WTC11 (cell line): Measurements from ENCODE around the gene CD84.
"Not testable (repeated sequence)": the region's sequence is repeated elsewhere in the genome, so short reads cannot be mapped to it uniquely, and the experiment has no call there.

ENCODE experiments used
- CTCF ChIP-seq: fragments of 200-600 bp; IDR thresholded peaks from 2 replicates; pipeline ENCODE4 v1.8.0; 2022; ENCODE audit warnings: antibody characterized with exemption
- E2F5 ChIP-seq: sonication (generic); formaldehyde crosslinking; IDR thresholded peaks from 2 replicates; pipeline ENCODE4 v1.8.1; 2022; ENCODE audit warnings: mild to moderate bottlenecking, moderate library complexity, missing genetic modification reagents
- ETV6 ChIP-seq: sonication (generic); formaldehyde crosslinking; IDR thresholded peaks from 2 replicates; pipeline ENCODE4 v1.8.1; 2022; ENCODE audit warnings: mild to moderate bottlenecking, missing genetic modification reagents
- FOXJ3 ChIP-seq: sonication (generic); formaldehyde crosslinking; IDR thresholded peaks from 2 replicates; pipeline ENCODE4 v1.9.0; 2021; ENCODE audit warnings: missing genetic modification reagents, mild to moderate bottlenecking, borderline replicate concordance
- FOXP4 ChIP-seq: sonication (generic); formaldehyde crosslinking; IDR thresholded peaks from 2 replicates; pipeline ENCODE4 v1.8.0; 2022; ENCODE audit warnings: mild to moderate bottlenecking, missing genetic modification reagents
- HMGA2 ChIP-seq: fragments of 250-450 bp; sonication (Bioruptor Pico); IDR thresholded peaks from 2 replicates; pipeline ENCODE4 v1.4.0; 2021; ENCODE audit warnings: mild to moderate bottlenecking, moderate library complexity
- NR2C2 ChIP-seq: sonication (generic); formaldehyde crosslinking; IDR thresholded peaks from 2 replicates; pipeline ENCODE4 v1.8.0; 2022; ENCODE audit warnings: mild to moderate bottlenecking, missing genetic modification reagents
- NR3C1 ChIP-seq: sonication (generic); formaldehyde crosslinking; conservative IDR thresholded peaks from 2 replicates; pipeline ENCODE4 v1.8.1; 2023; ENCODE audit warnings: low read depth, mild to moderate bottlenecking, missing genetic modification reagents
- SMAD3 ChIP-seq: sonication (generic); formaldehyde crosslinking; IDR thresholded peaks from 2 replicates; pipeline ENCODE4 v1.8.0; 2022; ENCODE audit warnings: missing genetic modification reagents, mild to moderate bottlenecking, borderline replicate concordance
- TEAD1 ChIP-seq: sonication (generic); formaldehyde crosslinking; IDR thresholded peaks from 2 replicates; pipeline ENCODE4 v1.8.0; 2022; ENCODE audit warnings: mild to moderate bottlenecking, missing genetic modification reagents
- ZNF138 ChIP-seq: sonication (generic); formaldehyde crosslinking; conservative IDR thresholded peaks from 2 replicates; pipeline ENCODE4 v1.8.1; 2022; ENCODE audit warnings: mild to moderate bottlenecking, moderate library complexity, missing genetic modification reagents
- TF ChIP-seq, protein P1 (sequence below): sonication (generic); formaldehyde crosslinking; conservative IDR thresholded peaks from 2 replicates; pipeline ENCODE4 v1.8.1; 2023; ENCODE audit warnings: mild to moderate bottlenecking, low read depth, missing genetic modification reagents, moderate library complexity

- TF ChIP-seq FOXP4; ETV6 (CRISPR knock-in tag); CTCF; NR3C1 (CRISPR knock-in tag); ZNF138 (CRISPR knock-in tag); TEAD1 (CRISPR knock-in tag); HMGA2 (CRISPR knock-in tag); SMAD3 (CRISPR knock-in tag); FOXJ3 (CRISPR knock-in tag); NR2C2 (CRISPR knock-in tag); E2F5: not testable (repeated sequence)
- TF ChIP-seq, protein P1, sequence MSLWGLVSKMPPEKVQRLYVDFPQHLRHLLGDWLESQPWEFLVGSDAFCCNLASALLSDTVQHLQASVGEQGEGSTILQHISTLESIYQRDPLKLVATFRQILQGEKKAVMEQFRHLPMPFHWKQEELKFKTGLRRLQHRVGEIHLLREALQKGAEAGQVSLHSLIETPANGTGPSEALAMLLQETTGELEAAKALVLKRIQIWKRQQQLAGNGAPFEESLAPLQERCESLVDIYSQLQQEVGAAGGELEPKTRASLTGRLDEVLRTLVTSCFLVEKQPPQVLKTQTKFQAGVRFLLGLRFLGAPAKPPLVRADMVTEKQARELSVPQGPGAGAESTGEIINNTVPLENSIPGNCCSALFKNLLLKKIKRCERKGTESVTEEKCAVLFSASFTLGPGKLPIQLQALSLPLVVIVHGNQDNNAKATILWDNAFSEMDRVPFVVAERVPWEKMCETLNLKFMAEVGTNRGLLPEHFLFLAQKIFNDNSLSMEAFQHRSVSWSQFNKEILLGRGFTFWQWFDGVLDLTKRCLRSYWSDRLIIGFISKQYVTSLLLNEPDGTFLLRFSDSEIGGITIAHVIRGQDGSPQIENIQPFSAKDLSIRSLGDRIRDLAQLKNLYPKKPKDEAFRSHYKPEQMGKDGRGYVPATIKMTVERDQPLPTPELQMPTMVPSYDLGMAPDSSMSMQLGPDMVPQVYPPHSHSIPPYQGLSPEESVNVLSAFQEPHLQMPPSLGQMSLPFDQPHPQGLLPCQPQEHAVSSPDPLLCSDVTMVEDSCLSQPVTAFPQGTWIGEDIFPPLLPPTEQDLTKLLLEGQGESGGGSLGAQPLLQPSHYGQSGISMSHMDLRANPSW (CRISPR knock-in tag) = not testable (repeated sequence)
Measured at GRCh38 chr1:160523789-160524188, 55.5 kb downstream of the CD84 start.
